Heart left ventricle (tissue), 16 donors: ENCODE measurements around the gene TECPR1. TPM values are rescaled to one million over a fixed set of nuclear protein-coding genes. Genes with fewer than 3 reads are reported as not detected.

Experiments used
- ATAC-seq, 4 donors: fragments of 200-7000 bp; cut with Tn5 transposase; one replicate each; pipeline ENCODE4 v1.9.1; 2020 to 2022; ENCODE audit warnings: moderate library complexity in 4 of 4, mild to moderate bottlenecking in 3 of 4, moderate number of reproducible peaks in 1 of 4
- DNase-seq, 5 donors: peaks; one replicate each; pipeline ENCODE4 v3.0.0-alpha.2; 2020
- H3K27ac ChIP-seq, 12 donors: fragments of 200-600 bp; sonication (generic) in 4 of 12; one replicate each; pipeline versions ENCODE4 v1.5.0 to v1.8.0; 2016 to 2022; ENCODE audit warnings: mild to moderate bottlenecking in 2 of 12
- H3K27me3 ChIP-seq, 9 donors: fragments of 200-600 bp; sonication (generic) in 2 of 9; one replicate each; pipeline versions ENCODE4 v1.5.1 to v1.8.0; 2016 to 2022; ENCODE audit warnings: mild to moderate bottlenecking in 3 of 9
- H3K36me3 ChIP-seq, 9 donors: fragments of 200-600 bp; sonication (generic) in 2 of 9; one replicate each; pipeline versions ENCODE4 v1.5.0 to v1.8.0; 2018 to 2022; ENCODE audit warnings: mild to moderate bottlenecking in 2 of 9
- H3K4me1 ChIP-seq, 12 donors: fragments of 200-600 bp; sonication (generic) in 4 of 12; one replicate each; pipeline versions ENCODE4 v1.5.0 to v1.8.0; 2016 to 2022; ENCODE audit warnings: mild to moderate bottlenecking in 3 of 12
- H3K4me3 ChIP-seq, 12 donors: fragments of 200-600 bp; sonication (generic) in 4 of 12; one replicate each; pipeline versions ENCODE4 v1.5.0 to v1.8.0; 2017 to 2022; ENCODE audit warnings: mild to moderate bottlenecking in 9 of 12, moderate library complexity in 4 of 12
- H3K9me3 ChIP-seq, 12 donors: fragments of 200-600 bp; sonication (generic) in 4 of 12; one replicate each; pipeline versions ENCODE4 v1.5.0 to v1.8.0; 2016 to 2022; ENCODE audit warnings: mild to moderate bottlenecking in 1 of 12
- POLR2A ChIP-seq, 2 donors: fragments of 450-650 bp; IDR thresholded peaks; one replicate each; pipeline ENCODE4 v1.6.1; 2017; ENCODE audit warnings: antibody characterized with exemption in 2 of 2, mild to moderate bottlenecking in 2 of 2, moderate library complexity in 2 of 2
- WGBS, 4 donors: extraction: QIAGEN DNeasy Blood & Tissue Kit in 2 of 4; methylation state at CpG; one replicate each; pipeline versions ENCODE4 v1.1.5 to v1.1.7; 2013 to 2018; 5-methylcytosine and 5-hydroxymethylcytosine counted together
- intact Hi-C, 10 donors: fragments of 100-400 bp; cut with DNase I; formaldehyde crosslinking; loops; one replicate each; pipeline versions ENCODE4 v1.11.1 to v1.14.2; 2022
- polyA plus RNA-seq, 2 donors: library from polyadenylated mRNA; stranded (reverse); fragments of 200-250 nt; gene quantifications; one replicate each; pipeline ENCODE4 v1.2.3, GENCODE V29; 2013
- total RNA-seq, 9 donors: library from RNA; depleted of rRNA in 2 of 9; stranded (reverse); fragments of >200 nt in 2 of 9; fragmentation: NEBNext Ultra II Directional in 3 of 9; extraction: Animal tissue kit (Norgen Biotek cat#: 25700) in 3 of 9; gene quantifications; one replicate each; pipeline versions ENCODE4 v1.1.0 to v1.2.4, GENCODE V29; 2016 to 2023
- TF ChIP-seq, protein P1 (sequence below), 12 donors: fragments of 200-600 bp; sonication (generic) in 4 of 12; IDR thresholded peaks; one replicate each; pipeline versions ENCODE4 v1.5.0 to v1.8.0; 2018 to 2022; ENCODE audit warnings: antibody characterized with exemption in 12 of 12, mild to moderate bottlenecking in 5 of 12
- donor health status: ischemic (EF 13 %, LVEDD 7.1; RV severe dilation, severe dysfunction).
- donor health status: healthy with polysubstance abuse.
- donor health status: DM: no; HTN: yes; CAD: no.
- donor health status: DM: no; HTN: no; CAD: no.
- donor health status: ischemic (EF 25% LVEDD 6.9; RV normal size, moderate dysfunction).
- donor health status: ischemic (EF 25% LVEDD 5.7; RV mildly dilated, moderate dysfunction).
- donor health status: healthy.
- donor health status: DM: yes; HTN: yes; CAD: no.
- donor health status: ischemic (EF 35%, LVEDD 5.7; RV mildly dilated, moderate dysfunction).
- donor health status: nonischemic (EF 11% LVEDD 7.7; RV severe dilation, severe dysfunction).
- donor health status: DM: yes; HTN: yes; CAD: no.
- donor health status: PGD.
- donor health status: ischemic (EF 29% LVEDD 5.4; RV normal size, mild dysfunction).
- donor health status: nonischemic (EF 23%, LVEDD 6.1; RV moderate dilation, normal function).

TECPR1 gene
- total and polyA plus RNA-seq, 11 donors = 10.9 to 33.0 (median 22.7) TPM

DNA sequence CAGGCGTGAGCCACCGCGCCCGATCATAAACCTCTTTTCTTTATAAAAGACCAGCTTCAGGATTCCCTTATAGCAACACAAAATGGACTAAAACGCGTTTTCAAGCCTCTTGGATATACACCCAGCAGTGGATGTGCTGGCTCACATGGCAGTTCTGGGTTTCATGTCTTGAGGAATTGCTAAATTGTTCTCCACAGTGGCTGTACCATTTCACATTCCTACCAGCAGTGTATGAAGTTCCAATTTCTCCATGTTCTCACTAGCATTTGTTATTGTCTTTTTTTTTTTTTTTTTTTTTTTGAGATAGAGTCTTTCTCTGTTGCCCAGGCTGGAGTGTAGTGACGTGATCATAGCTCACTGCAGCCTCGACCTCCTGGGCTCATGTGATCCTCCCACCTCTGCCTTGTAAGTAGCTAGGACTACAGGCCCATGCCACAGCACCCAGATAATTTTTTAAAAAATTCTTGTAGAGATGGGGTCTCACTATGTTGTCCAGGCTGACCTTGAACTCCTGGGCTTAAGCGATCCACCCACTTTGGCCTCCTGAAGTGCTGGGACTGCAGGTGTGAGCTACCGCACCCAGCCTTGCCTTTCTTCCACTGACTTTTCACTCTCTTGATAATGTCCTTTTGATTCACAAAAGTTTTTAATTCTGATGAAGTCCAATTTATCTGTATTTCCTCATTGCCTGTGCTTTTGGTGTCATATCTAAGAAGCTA lies 17.4 kb downstream of the TECPR1 start:
- Histone ChIP-seq H3K9me3 (no peaks in the 10 kb centered on the region), H3K27me3 (no peaks in the 10 kb centered on the region), H3K4me1 (no peaks in the 10 kb centered on the region), H3K27ac (no peak overlapping the region), H3K36me3 (peaks cover 0 to 81% (median 55%) of the 10 kb centered on the region in 9 donors), H3K4me3 (no peak overlapping the region)
- ATAC-seq (no peak), DNase-seq (no peak)
- no peak for TF ChIP-seq POLR2A (IDR thresholded peaks at IDR 0.05)
- TF ChIP-seq, protein P1, sequence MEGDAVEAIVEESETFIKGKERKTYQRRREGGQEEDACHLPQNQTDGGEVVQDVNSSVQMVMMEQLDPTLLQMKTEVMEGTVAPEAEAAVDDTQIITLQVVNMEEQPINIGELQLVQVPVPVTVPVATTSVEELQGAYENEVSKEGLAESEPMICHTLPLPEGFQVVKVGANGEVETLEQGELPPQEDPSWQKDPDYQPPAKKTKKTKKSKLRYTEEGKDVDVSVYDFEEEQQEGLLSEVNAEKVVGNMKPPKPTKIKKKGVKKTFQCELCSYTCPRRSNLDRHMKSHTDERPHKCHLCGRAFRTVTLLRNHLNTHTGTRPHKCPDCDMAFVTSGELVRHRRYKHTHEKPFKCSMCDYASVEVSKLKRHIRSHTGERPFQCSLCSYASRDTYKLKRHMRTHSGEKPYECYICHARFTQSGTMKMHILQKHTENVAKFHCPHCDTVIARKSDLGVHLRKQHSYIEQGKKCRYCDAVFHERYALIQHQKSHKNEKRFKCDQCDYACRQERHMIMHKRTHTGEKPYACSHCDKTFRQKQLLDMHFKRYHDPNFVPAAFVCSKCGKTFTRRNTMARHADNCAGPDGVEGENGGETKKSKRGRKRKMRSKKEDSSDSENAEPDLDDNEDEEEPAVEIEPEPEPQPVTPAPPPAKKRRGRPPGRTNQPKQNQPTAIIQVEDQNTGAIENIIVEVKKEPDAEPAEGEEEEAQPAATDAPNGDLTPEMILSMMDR (IDR thresholded peaks at IDR 0.05) = no peak
- intact Hi-C loops = no loop called here
- 96% methylated on average over 10 of the region's 10 CpGs for WGBS, 4 donors

DNA sequence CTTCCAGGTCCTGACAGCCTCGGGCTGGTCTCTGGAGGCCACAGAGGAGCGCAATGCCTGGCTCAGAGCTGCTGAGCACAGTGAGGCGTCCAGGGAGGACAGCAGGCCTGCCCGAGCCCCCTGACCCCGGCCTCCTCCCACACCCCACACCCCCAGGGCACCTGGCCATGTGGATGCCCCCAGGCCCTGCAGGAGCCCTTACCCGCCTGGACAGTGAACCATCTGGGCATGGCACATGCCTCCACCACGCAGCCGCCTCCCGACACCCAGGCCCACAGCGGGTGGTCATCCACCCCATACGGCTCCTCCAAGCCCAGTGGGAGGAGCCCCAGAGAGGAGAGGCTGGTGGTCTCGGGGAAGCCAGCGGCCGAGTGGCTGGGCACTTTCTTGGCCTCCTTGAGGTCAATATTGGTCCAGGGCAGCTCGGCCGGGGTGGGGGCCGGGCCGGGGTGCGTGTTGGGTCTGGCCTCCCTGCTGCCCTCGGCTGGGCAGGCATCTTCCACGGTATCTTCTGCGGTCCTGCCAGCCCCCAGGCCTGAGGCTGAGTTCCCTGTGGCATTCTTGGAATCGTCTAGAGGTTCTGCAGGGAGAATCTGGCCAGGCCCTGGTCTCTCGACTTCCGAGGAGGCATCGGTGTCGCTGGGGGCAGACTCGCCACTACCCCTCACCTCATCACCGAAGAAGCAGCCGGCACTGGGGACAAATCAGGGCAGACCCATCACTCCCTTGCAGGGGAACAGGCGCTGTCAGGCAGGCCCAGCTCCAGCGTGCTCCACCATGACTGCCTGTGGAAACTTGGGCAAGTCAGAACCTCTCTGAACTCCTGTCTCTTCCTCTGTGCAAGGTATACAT lies 18.6 kb downstream of the TECPR1 start:
- TF ChIP-seq POLR2A (IDR thresholded peaks at IDR 0.05) = no peak
- TF ChIP-seq, protein P1 (IDR thresholded peaks at IDR 0.05) = no peak
- ATAC-seq (no peak), DNase-seq (no peak)
- H3K27ac ChIP-seq = no peak overlapping the region
- no peaks in the 10 kb centered on the region for H3K9me3 ChIP-seq
- H3K36me3 ChIP-seq = peaks cover 0 to 81% (median 43%) of the 10 kb centered on the region in 9 donors
- intact Hi-C loops = no loop called here
- 92 to 95% (median 94%) methylated on average over 25 to 32 of the region's 32 CpGs for WGBS, 4 donors
- no peaks in the 10 kb centered on the region for H3K27me3 ChIP-seq
- no peak overlapping the region for H3K4me3 ChIP-seq
- H3K4me1 ChIP-seq = no peaks in the 10 kb centered on the region

DNA sequence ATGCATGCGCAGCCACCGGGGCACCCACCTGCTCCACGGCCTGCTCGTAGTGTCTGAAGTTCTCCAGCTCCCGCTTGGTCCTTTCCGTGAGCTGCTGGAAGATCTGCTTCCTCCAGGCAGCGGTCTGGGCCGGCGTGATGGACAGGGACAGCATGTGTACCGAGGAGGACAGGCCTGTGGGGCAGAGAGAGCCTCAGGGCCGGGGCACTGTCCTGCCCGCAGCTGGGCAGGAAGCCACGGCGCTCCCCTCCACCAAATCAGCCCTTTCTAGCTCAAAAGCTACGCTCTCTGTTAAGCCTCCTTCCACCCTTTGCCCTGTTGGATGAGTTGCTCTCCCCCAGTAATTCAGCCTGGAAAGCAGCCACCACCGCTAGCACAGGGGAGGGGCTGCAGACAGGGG lies 19.2 kb downstream of the TECPR1 start:
- peak in 1 of 5 donors; percentile 37 for DNase-seq
- intact Hi-C loops = no loop called here

GRCh38 chr7:98232263-98232585 lies 19.8 kb downstream of the TECPR1 start:
- no peak overlapping the region for H3K4me3 ChIP-seq
- ATAC-seq (no peak), DNase-seq (peak in 1 of 5 donors; percentile 42)
- H3K27ac ChIP-seq = no peak overlapping the region
- no peaks in the 10 kb centered on the region for H3K9me3 ChIP-seq
- H3K36me3 ChIP-seq = peaks cover 0 to 81% (median 41%) of the 10 kb centered on the region in 9 donors
- TF ChIP-seq POLR2A (IDR thresholded peaks at IDR 0.05) = no peak
- TF ChIP-seq, protein P1 (IDR thresholded peaks at IDR 0.05) = no peak
- intact Hi-C loops = no loop called here
- no peaks in the 10 kb centered on the region for H3K4me1 ChIP-seq
- no peaks in the 10 kb centered on the region for H3K27me3 ChIP-seq
- 92 to 100% (median 97%) methylated on average over 1 to 8 of the region's 8 CpGs for WGBS, 4 donors

More for the DNA sequence above, 19.2 kb downstream of the TECPR1 start:
- Histone ChIP-seq H3K4me1 (no peaks in the 10 kb centered on the region), H3K27ac (no peak overlapping the region), H3K36me3 (peaks cover 0 to 81% (median 38%) of the 10 kb centered on the region in 9 donors), H3K9me3 (no peaks in the 10 kb centered on the region), H3K4me3 (no peak overlapping the region), H3K27me3 (no peaks in the 10 kb centered on the region)
- TF ChIP-seq, protein P1 (IDR thresholded peaks at IDR 0.05) = no peak
- TF ChIP-seq POLR2A (IDR thresholded peaks at IDR 0.05) = no peak
- WGBS, 4 donors = 93 to 96% (median 95%) methylated on average over 16 of the region's 16 CpGs
- no peak for ATAC-seq
